Measurements from ENCODE around the gene DENND4A.

GRCh38 chr15:65841121-65841930 is 49.2 kb upstream of the DENND4A start:
- TF ChIP-seq EZH2 (IDR thresholded peaks at IDR 0.05; ENCODE audit: low read length, unreplicated experiment) (no peak), CTCF (conservative IDR thresholded peaks at IDR 0.05; ENCODE audit: low read depth, low read length) (no peak), EZH2phosphoT487 (IDR thresholded peaks at IDR 0.05; ENCODE audit: borderline replicate concordance, low read length) (no peak)
